ENCODE data around the gene CD1E. TPM values are rescaled to one million over a fixed set of nuclear protein-coding genes. Genes with fewer than 3 reads are reported as not detected.

Gene CD1E
- total and polyA plus RNA-seq, 2 of the 4 experiments (the other 2 are of a cell fraction): not detected

DNA sequence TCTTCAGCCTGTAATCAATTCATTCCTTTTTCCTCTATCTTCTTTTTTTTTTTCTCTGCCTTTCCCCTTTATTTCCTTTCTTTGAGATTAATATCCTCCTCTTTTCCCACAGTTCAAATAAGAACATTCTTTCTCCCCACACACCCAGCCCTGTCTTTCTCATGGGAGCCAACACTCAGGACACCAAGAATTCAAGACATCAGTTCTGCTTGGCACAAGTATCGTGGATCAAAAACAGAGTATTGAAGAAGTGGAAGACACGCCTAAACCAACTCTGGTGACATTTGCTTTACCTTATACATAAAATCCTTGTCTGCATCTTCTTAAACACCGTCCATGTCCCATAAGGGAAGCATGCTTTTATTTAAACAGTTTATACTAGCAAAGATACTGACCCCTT, 2.9 kb downstream of the CD1E start:
- Histone ChIP-seq H4K20me1 (ENCODE audit: insufficient read depth, low read length) (no peaks in the 10 kb centered on the region), H3K18ac (ENCODE audit: low read depth, low read length) (no peak overlapping the region), H3K79me1 (ENCODE audit: low read depth in 1 of 2, low read length in 2 of 2) (no peaks in the 10 kb centered on the region), H3K4me1 (ENCODE audit: control insufficient read depth, insufficient read depth, low read length) (no peaks in the 10 kb centered on the region), H3K4ac (ENCODE audit: low read depth, low read length) (no peak overlapping the region), H2BK5ac (ENCODE audit: low read depth, low read length, poor library complexity, severe bottlenecking) (no peak overlapping the region), H4K8ac (ENCODE audit: low read depth in 2 of 2, low read length in 2 of 2) (no peak overlapping the region), H3K36me3 (ENCODE audit: control insufficient read depth, insufficient read depth, low read length) (no peaks in the 10 kb centered on the region), H2AK9ac (replicated peaks; ENCODE audit: low read depth, low read length, poor library complexity) (no peak overlapping the region), H4K91ac (ENCODE audit: insufficient read depth, low read depth, low read length) (no peak overlapping the region), H3K4me2 (ENCODE audit: low read depth, low read length) (no peak overlapping the region), H3K27ac (ENCODE audit: insufficient read depth, low read length) (no peak overlapping the region), H2BK20ac (ENCODE audit: low read depth, low read length) (no peak overlapping the region), H2BK15ac (ENCODE audit: low read depth, low read length) (no peak overlapping the region), H3K9ac (ENCODE audit: low read depth, low read length) (no peak overlapping the region), H4K5ac (ENCODE audit: low read depth, low read length) (no peak overlapping the region), H3K9me3 (ENCODE audit: control insufficient read depth, insufficient read depth, low read length) (no peaks in the 10 kb centered on the region; the same call in 1 of the 2 replicates), H3K4me3 (ENCODE audit: insufficient read depth, low read depth, low read length) (no peak overlapping the region), H2BK120ac (ENCODE audit: low read depth, low read length) (no peak overlapping the region), H2AFZ (replicated peaks; ENCODE audit: low read length, poor library complexity) (no peak overlapping the region), H3K9me1 (ENCODE audit: insufficient read depth, low read length) (no peaks in the 10 kb centered on the region), H3K14ac (replicated peaks; ENCODE audit: low read depth, low read length) (no peak overlapping the region), H2AK5ac (ENCODE audit: low read depth, low read length) (no peak overlapping the region), H3K27me3 (ENCODE audit: control insufficient read depth, insufficient read depth, low read length) (no peaks in the 10 kb centered on the region), H3K23ac (ENCODE audit: low read depth, low read length) (no peak overlapping the region), H3K56ac (ENCODE audit: extremely low read depth, insufficient read depth, low read length) (no peak overlapping the region)
- ChIA-PET CTCF (interaction anchor here (0.7 kb wide), 1 partner anchor 27 kb away, joined by 3 read pairs; no protein-coding TSS in a partner anchor), POLR2A (ENCODE audit: unreplicated experiment) (no interaction called here)
- no peak for ATAC-seq (ENCODE audit: low read depth)
- DNase-seq: no peak
- intact Hi-C loops (cut with micrococcal nuclease): no loop called here
- in situ Hi-C loops (cut with MboI; ENCODE audit: low sequenced_read_pairs): no loop called here
- 20% methylated on average over 1 of the region's 3 CpGs; no CpG with 5 or more reads in 1 of the 2 experiments for WGBS, 2 experiments (ENCODE audit: extremely low coverage in 2 of 2, insufficient read length in 1 of 2)
- dilution Hi-C loops (cut with HindIII; ENCODE audit: low sequenced_read_pairs, unreplicated experiment): no loop called here
- TF ChIP-seq RFX5 (IDR thresholded peaks at IDR 0.05; ENCODE audit: low read depth, low read length) (no peak), POLR2A (IDR thresholded peaks at IDR 0.05; ENCODE audit: low read depth, low read length) (no peak), MXI1 (IDR thresholded peaks at IDR 0.05; ENCODE audit: borderline replicate concordance, low read depth, low read length) (no peak), USF2 (IDR thresholded peaks at IDR 0.05; ENCODE audit: low read depth, low read length) (no peak), FOS (IDR thresholded peaks at IDR 0.05; ENCODE audit: low read depth, low read length) (no peak), MAZ (IDR thresholded peaks at IDR 0.05; ENCODE audit: borderline replicate concordance, low read depth, low read length) (no peak), CHD1 (IDR thresholded peaks at IDR 0.05; ENCODE audit: low read depth, low read length) (no peak), RAD21 (IDR thresholded peaks at IDR 0.05; ENCODE audit: low read length) (no peak), NFE2L2 (IDR thresholded peaks at IDR 0.05; ENCODE audit: low read depth, low read length) (no peak), MAFK (IDR thresholded peaks at IDR 0.05; ENCODE audit: low read depth, low read length) (no peak), CTCF (conservative IDR thresholded peaks at IDR 0.05; ENCODE audit: low read depth, low read length) (no peak), BHLHE40 (IDR thresholded peaks at IDR 0.05; ENCODE audit: low read depth, low read length) (no peak)
- BruUV-seq (replicated peaks): no TSS peak

Measured in IMR-90 (cell line).